ENCODE measurements around the gene ZDHHC9.

GRCh38 chrX:129773649-129774458 lies 69.8 kb downstream of the ZDHHC9 start:
- no peak for TF ChIP-seq CTCF (IDR thresholded peaks at IDR 0.05; ENCODE audit: insufficient read depth, low read length, poor library complexity, severe bottlenecking)
- no peak for TF ChIP-seq EZH2phosphoT487 (conservative IDR thresholded peaks at IDR 0.05; ENCODE audit: low read length)
